HEK293 (cell line): ENCODE measurements around the gene GLRX2.
"Not testable (repeated sequence)": the region's sequence is repeated elsewhere in the genome, so short reads cannot be mapped to it uniquely, and the experiment has no call there.

Experiments
- CTCF ChIA-PET: fragments of 350-600 bp; formaldehyde crosslinking; extraction: SDS; loops from one replicate; lab custom pipeline; 2021; ENCODE audit warnings: antibody characterized with exemption; lab: Yijun Ruan, JAX
- POLR2A ChIA-PET: fragments of 300-600 bp; formaldehyde crosslinking; extraction: SDS; loops from one replicate; lab custom pipeline; 2020; ENCODE audit warnings: antibody characterized with exemption, inconsistent platforms; lab: Yijun Ruan, JAX
- H3K27ac ChIP-seq: fragments of 200-500 bp; sonication (Bioruptor generic); 2 replicates; pipeline ENCODE4 v1.5.1; 2014; ENCODE audit warnings: low read depth, low read length, control low read depth, inconsistent platforms; ENCODE audit errors: extremely low read depth
- H3K36me3 ChIP-seq, 2 experiments: fragments of 200-500 bp in 1 of 2; sonication (Bioruptor generic) in 1 of 2; 1 replicate in 1 of 2; 2 replicates in 1 of 2; pipeline ENCODE4 v1.5.1; 2014 to 2017; ENCODE audit warnings: inconsistent platforms in 2 of 2, low read length in 2 of 2; ENCODE audit not compliant: control insufficient read depth in 2 of 2, insufficient read depth in 1 of 2
- H3K4me1 ChIP-seq: fragments of 200-500 bp; sonication (Bioruptor generic); 2 replicates; pipeline ENCODE4 v1.5.1; 2014; ENCODE audit warnings: mild to moderate bottlenecking, low read length, inconsistent platforms; ENCODE audit not compliant: control insufficient read depth, insufficient read depth
- H3K4me3 ChIP-seq: 2 replicates; pipeline ENCODE4 v1.5.1; 2011; ENCODE audit warnings: low read depth, mild to moderate bottlenecking, control low read depth, low read length, moderate library complexity
- H3K9me3 ChIP-seq: fragments of 200-500 bp; sonication (Bioruptor generic); 2 replicates; pipeline ENCODE4 v1.5.1; 2014; ENCODE audit warnings: low read depth, low read length, inconsistent platforms; ENCODE audit not compliant: control insufficient read depth, insufficient read depth
- KLF1 ChIP-seq: fragments of 450-650 bp; formaldehyde crosslinking; IDR thresholded peaks from 2 replicates; pipeline ENCODE4 v1.5.1; 2016; ENCODE audit warnings: missing biosample characterization, missing genetic modification characterization
- KLF17 ChIP-seq: fragments of 450-650 bp; formaldehyde crosslinking; IDR thresholded peaks from 2 replicates; pipeline ENCODE4 v1.5.1; 2016; ENCODE audit warnings: missing biosample characterization, missing genetic modification characterization
- ZNF202 ChIP-seq: fragments of 450-650 bp; formaldehyde crosslinking; IDR thresholded peaks from 2 replicates; pipeline ENCODE4 v1.5.1; 2016; ENCODE audit warnings: missing biosample characterization, missing genetic modification characterization, borderline replicate concordance
- TF ChIP-seq, protein P1 (sequence below): fragments of 450-650 bp; formaldehyde crosslinking; IDR thresholded peaks from 2 replicates; pipeline ENCODE4 v1.5.1; 2016; ENCODE audit warnings: missing biosample characterization, missing genetic modification characterization
- TF ChIP-seq, protein P2 (sequence below): fragments of 450-650 bp; formaldehyde crosslinking; IDR thresholded peaks from 2 replicates; pipeline ENCODE4 v1.5.1; 2016; ENCODE audit warnings: missing biosample characterization, missing genetic modification characterization
- TF ChIP-seq, protein P3 (sequence below): fragments of 450-650 bp; formaldehyde crosslinking; IDR thresholded peaks from 2 replicates; pipeline ENCODE4 v1.5.1; 2016; ENCODE audit warnings: missing biosample characterization, missing genetic modification characterization

The GLRX2 gene

DNA sequence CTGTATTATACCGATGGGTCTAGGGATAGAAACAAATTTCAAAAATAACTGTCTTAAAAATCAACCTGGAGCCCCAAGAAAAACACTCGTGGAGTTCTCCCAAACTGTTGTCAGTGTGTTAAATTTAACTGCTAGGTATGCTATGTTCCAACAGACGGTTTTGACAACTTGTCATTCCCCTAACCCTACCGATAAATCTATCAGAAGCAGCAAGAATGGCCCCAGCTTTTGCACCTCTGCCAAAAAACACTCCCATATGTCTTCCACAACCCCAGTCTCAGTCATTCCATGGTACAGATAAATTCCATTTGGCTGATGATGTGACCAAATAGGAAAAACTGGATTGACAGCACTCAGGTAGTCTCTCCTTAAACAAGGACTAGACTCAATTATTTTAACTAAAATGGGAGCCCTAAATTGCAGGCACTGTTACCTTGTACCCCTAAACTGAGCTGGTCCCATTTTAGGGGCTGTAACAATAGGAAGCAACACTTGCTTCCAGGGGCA lies 51.0 kb downstream of the GLRX2 start:
- Histone ChIP-seq H3K27ac (no peak overlapping the region), H3K4me1 (0 out of 2 replicates have a peak, but pooled peaks cover 2% of the 10 kb centered on the region), H3K36me3 (peaks cover 8 to 21% of the 10 kb centered on the region in 2 experiments; a peak in 2 of 3 replicates), H3K4me3 (no peak overlapping the region), H3K9me3 (no peaks in the 10 kb centered on the region)
- POLR2A ChIA-PET: no interaction called here
- TF ChIP-seq, protein P1, sequence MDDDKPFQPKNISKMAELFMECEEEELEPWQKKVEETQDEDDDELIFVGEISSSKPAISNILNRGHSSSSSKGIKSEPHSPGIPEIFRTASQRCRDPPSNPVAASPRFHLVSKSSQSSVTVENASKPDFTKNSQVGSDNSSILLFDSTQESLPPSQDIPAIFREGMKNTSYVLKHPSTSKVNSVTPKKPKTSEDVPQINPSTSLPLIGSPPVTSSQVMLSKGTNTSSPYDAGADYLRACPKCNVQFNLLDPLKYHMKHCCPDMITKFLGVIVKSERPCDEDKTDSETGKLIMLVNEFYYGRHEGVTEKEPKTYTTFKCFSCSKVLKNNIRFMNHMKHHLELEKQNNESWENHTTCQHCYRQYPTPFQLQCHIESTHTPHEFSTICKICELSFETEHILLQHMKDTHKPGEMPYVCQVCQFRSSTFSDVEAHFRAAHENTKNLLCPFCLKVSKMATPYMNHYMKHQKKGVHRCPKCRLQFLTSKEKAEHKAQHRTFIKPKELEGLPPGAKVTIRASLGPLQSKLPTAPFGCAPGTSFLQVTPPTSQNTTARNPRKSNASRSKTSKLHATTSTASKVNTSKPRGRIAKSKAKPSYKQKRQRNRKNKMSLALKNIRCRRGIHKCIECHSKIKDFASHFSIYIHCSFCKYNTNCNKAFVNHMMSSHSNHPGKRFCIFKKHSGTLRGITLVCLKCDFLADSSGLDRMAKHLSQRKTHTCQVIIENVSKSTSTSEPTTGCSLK: no peak
- no peak for TF ChIP-seq KLF1 (tag by site-specific recombination)
- CTCF ChIA-PET: no interaction called here

- H3K4me1 ChIP-seq, H3K4me3 ChIP-seq, H3K27ac ChIP-seq, H3K9me3 ChIP-seq: not testable (repeated sequence)
- H3K36me3 ChIP-seq: peaks cover 25 to 64% of the 10 kb centered on the region in 2 experiments; a peak in 2 of 3 replicates
- ChIA-PET CTCF (interaction anchor here (0.8 to 1.1 kb wide), 3 partner anchors 27 to 73 kb away, joined by 3 to 4 read pairs (median 3); partner anchors contain the start of gene CDC73), POLR2A (interaction anchor here (0.6 to 1.5 kb wide), 2 partner anchors 10 to 21 kb away, joined by 3 to 7 read pairs; partner anchors contain the start of genes RO60 and UCHL5)
- TF ChIP-seq KLF17 (tag by site-specific recombination) (0 out of 2 replicates have a peak, but pooled peaks have one; percentile 38), KLF1 (tag by site-specific recombination) (peak; percentile 49), ZNF202 (tag by site-specific recombination) (0 out of 2 replicates have a peak, but pooled peaks have one; percentile 10)
- TF ChIP-seq, protein P2, sequence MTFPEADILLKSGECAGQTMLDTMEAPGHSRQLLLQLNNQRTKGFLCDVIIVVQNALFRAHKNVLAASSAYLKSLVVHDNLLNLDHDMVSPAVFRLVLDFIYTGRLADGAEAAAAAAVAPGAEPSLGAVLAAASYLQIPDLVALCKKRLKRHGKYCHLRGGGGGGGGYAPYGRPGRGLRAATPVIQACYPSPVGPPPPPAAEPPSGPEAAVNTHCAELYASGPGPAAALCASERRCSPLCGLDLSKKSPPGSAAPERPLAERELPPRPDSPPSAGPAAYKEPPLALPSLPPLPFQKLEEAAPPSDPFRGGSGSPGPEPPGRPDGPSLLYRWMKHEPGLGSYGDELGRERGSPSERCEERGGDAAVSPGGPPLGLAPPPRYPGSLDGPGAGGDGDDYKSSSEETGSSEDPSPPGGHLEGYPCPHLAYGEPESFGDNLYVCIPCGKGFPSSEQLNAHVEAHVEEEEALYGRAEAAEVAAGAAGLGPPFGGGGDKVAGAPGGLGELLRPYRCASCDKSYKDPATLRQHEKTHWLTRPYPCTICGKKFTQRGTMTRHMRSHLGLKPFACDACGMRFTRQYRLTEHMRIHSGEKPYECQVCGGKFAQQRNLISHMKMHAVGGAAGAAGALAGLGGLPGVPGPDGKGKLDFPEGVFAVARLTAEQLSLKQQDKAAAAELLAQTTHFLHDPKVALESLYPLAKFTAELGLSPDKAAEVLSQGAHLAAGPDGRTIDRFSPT (tag by site-specific recombination): 0 out of 2 replicates have a peak, but pooled peaks have one; percentile 33
- TF ChIP-seq, protein P3, sequence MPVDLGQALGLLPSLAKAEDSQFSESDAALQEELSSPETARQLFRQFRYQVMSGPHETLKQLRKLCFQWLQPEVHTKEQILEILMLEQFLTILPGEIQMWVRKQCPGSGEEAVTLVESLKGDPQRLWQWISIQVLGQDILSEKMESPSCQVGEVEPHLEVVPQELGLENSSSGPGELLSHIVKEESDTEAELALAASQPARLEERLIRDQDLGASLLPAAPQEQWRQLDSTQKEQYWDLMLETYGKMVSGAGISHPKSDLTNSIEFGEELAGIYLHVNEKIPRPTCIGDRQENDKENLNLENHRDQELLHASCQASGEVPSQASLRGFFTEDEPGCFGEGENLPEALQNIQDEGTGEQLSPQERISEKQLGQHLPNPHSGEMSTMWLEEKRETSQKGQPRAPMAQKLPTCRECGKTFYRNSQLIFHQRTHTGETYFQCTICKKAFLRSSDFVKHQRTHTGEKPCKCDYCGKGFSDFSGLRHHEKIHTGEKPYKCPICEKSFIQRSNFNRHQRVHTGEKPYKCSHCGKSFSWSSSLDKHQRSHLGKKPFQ (tag by site-specific recombination): 0 out of 2 replicates have a peak, but pooled peaks have one; percentile 37
Measured at GRCh38 chr1:193048913-193049312, 56.3 kb downstream of the GLRX2 start.
